COR-L47 (cell line): ENCODE data around the gene LAIR1.
"Not testable (repeated sequence)": the region's sequence is repeated elsewhere in the genome, so short reads cannot be mapped to it uniquely, and the experiment has no call there.

Experiments
- DNase-seq: peaks from one replicate; lab custom pipeline; 2025; lab: John Stamatoyannopoulos, UW

LAIR1 gene, protein sequence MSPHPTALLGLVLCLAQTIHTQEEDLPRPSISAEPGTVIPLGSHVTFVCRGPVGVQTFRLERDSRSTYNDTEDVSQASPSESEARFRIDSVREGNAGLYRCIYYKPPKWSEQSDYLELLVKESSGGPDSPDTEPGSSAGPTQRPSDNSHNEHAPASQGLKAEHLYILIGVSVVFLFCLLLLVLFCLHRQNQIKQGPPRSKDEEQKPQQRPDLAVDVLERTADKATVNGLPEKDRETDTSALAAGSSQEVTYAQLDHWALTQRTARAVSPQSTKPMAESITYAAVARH

GRCh38 chr19:54364775-54365257, at the start of gene LAIR1:
LAIR1 (minus strand) TSS chr19:54364931; CDS start chr19:54364804, 127 bp downstream.
- no peak for DNase-seq

DNA sequence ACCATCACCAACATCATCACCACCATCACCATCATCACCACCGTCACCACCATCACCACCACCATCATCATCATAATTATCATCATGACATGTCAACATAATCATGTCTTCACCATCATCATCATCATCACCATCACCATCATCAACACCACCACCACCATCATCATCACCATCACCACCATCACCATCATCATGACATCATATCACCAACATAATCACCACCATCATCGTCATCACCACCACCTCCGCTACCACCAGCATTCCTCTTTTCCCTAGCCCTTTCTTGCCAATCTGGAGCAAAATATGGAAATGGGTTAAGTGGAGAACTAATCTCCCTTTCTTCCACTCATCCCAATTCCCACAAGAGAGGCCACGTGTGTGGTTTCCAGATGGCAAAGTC, 49.4 kb upstream of the LAIR1 start:
- DNase-seq: no peak

DNA sequence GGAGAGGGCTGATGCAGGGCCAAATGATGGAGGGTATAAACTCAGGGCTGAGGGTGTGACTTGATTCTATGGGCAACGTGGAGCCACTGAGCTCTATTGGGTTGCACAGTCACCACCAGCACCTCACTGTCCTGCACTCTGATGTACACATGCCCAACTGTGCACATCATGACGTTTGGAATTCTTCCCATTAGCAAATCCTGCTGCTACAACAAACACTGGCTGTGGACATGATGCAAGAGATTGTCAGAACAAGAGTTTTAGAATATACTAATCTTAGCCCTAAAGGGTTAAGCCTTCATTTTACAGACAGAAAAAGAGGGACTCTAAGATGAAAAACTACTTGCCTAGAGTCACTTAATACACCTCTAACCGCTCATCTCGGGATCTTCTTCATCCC, 48.1 kb upstream of the LAIR1 start:
- DNase-seq: no peak

GRCh38 chr19:54411033-54411432, 46.3 kb upstream of the LAIR1 start:
- no peak for DNase-seq

DNA sequence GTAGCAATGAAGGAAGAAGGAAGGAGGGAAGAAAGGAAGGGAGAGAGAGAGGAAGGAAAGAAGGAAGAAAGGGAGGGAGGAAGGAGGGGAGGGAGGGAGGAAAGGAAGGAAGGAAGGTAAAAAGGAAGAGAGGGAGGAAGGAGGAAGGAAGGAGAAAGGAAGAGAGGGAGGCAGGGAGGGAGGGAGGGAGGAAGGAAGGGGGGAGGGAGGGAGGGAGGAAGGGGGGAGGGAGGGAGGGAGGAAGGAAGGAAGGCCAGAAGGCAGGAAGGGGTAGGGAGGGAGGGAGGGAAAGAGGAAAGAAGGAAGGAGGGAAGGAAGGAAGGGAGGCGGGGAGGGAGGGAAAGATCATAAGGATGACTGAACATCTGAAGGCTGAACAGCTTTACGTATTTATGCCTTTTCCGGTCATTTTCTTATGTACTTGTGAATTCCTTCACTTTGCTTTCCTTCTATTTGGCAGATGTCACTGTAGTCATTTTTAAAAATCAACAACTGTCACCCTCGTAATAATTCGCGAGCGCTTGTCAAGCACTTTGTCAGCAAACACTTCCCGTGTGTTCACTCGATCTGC, 43.8 kb upstream of the LAIR1 start:
- DNase-seq: no peak

DNA sequence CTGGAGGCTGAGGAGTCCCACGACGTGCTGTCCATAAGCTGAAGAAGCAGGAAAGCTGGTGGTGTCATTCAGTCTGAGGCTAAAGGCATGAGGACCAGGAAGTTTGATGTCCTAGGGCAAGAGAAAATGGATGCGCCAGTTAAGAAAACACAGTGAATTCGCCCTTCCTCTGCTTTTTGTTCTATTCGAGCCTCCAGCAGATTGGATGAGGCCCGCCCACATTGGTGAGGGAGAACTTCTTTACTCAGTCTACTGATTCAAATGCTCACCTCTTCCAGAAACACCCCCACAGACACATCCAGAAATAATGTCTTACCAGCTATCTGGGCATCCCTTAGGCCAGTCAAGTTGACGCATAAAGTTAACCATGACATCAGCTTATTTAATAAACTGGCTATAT, 43.0 kb upstream of the LAIR1 start:
- DNase-seq: no peak

DNA sequence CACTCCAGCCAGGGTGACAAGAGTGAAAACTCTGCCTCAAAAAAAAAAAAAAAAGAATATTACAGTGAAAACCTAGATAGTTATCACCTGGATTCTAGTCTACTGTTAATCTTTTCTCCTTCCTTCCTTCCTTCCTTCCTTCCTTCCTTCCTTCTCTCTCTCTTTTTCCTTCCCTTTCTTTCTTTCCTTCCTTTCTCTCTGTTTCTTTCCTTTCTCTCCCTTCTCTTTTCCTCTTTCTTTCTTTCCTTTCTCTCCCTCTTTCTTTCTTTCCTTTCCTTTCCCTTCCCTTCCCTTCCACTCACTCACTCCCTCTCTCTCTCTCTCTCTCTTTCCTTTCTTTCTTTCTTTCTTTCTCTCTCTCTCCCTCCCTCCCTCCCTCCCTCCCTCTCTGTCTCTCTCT, 40.9 kb upstream of the LAIR1 start:
- no peak for DNase-seq

DNA sequence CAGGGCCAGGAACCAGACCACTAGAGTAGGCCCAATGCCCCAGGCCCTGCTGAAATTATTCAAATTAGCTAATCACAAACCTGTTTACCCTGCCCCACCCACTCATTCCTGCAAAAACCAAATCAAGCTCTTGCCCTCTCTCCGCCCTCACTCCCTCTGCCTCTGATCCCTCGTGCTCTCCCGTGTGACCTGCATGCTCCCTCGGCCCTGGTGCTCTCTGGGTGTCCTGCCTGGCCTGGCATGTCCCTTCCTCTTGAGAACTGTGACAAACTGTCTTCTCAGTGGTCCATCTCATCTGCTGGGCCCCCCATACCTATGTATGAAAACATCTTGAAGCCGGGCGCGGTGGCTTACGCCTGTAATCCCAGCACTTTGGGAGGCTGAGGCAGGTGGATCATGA, 38.3 kb upstream of the LAIR1 start:
- DNase-seq: no peak

- no peak for DNase-seq
Observed at GRCh38 chr19:54400913-54401312, 36.2 kb upstream of the LAIR1 start.

- DNase-seq: no peak
Observed at GRCh38 chr19:54399189-54399588, 34.5 kb upstream of the LAIR1 start.

- no peak for DNase-seq
Observed at GRCh38 chr19:54395685-54396084, 31.0 kb upstream of the LAIR1 start.

GRCh38 chr19:54393381-54393780, 28.6 kb upstream of the LAIR1 start:
- DNase-seq: no peak

DNA sequence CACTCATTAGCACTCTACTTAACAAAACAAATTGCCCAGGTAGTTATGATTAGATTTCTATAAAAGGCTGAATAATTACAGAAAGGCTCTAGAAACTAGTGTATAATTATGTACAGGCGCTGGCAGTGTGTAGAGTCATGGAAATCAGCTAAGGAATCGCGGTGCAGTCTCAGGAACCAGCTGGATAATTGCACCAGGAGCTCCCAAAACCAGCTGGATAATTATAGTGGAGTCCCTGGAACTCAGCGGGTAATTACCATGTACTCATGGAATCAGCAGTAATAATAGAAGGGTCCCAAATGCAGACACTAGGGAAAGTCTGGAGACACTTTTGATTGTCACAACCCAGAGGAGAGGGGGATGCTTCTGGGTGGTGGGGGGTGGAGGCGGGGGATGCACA, 27.4 kb upstream of the LAIR1 start:
- peak; percentile 26 for DNase-seq

DNA sequence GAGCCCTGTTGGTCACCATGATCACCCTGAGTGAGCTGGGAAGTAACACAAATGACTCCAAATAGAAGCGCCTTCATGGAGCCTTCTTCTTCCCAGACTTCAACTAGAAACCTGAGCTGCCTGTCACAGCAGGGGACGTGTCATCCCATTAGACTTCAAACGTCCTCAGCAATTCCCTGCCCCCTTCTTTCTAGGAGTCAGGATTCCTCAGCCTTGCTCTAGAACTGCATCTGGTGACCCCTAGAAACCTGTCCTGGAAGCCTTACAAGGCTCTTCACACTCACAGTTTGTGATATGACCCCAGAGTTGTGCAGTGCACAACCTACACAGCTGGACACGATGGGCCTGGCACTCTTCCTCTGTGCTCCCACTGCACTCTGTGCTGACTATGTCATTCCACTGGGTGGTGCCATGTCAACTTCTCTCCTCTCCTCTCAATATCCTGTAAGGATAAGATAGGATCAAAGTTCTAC, 26.9 kb upstream of the LAIR1 start:
- DNase-seq: no peak

GRCh38 chr19:54390942-54391577, 26.3 kb upstream of the LAIR1 start:
- peak; percentile 60 for DNase-seq

GRCh38 chr19:54389553-54389952, 24.8 kb upstream of the LAIR1 start:
- DNase-seq: no peak

DNA sequence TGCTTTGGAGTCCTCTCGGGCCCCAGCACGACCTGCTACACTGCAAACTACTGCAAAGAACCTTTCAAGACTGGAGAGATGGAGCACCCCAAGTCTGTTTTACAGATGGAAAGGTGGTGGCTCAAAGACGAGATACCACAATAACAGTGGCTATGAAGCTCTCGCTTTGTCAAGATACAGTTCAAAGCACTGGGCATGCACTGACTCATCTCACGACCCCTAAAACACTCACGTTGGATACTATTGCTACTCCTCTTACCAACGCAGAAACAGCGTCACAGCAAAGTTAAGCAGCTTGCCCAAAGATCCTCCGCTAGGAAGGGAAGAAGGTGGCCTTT, 24.0 kb upstream of the LAIR1 start:
- DNase-seq: no peak

- DNase-seq: no peak
Observed at GRCh38 chr19:54387991-54388801, 23.5 kb upstream of the LAIR1 start.

- no peak for DNase-seq
Observed at GRCh38 chr19:54383330-54383729, 18.6 kb upstream of the LAIR1 start.

DNA sequence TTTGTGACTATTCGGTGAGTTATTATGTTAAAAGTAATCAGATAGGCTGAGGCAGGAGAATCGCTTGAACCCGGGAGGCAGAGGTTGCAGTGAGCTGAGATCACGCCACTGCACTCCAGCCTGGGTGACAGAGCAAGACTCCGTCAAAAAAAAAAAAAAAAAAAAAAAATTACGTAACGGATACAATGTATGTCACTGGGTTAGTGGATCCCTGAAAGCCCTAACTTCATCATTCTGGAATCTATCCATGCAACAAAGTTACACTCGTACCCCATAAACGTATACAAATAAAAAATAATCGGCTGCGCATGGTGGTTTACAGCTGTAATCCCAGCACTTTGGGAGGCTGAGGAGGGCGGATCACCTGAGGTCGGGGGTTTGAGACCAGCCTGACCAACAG, 17.3 kb upstream of the LAIR1 start:
- DNase-seq: not testable (repeated sequence)

DNA sequence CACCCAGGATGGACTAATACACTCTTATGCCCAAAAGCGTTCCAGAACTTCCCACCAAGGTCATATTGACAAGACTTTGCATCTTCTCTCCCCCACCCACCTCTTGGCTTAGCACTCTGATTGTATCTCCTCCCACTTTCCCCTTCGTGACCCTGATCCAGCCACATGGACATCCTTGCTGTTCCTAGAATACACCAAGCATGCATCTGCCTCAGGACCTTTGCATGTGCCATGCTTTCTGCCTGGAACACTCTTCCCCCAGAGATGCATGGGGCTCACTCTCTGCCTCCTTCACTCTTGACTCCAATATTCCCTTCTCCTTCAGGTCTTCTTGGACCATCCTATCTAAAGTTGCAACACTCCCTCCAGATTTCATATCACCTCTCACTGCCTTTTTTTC, 16.2 kb upstream of the LAIR1 start:
- no peak for DNase-seq

GRCh38 chr19:54379187-54379678, 14.5 kb upstream of the LAIR1 start:
- DNase-seq: no peak
